HG03103 (cell line): ENCODE measurements around the gene HYLS1.

Experiments
- ATAC-seq: cut with Tn5 transposase; IDR thresholded peaks from one replicate; pipeline ENCODE4 v1.9.1; 2021; ENCODE audit warnings: low read depth; ENCODE audit not compliant: unreplicated experiment

HYLS1 gene

DNA sequence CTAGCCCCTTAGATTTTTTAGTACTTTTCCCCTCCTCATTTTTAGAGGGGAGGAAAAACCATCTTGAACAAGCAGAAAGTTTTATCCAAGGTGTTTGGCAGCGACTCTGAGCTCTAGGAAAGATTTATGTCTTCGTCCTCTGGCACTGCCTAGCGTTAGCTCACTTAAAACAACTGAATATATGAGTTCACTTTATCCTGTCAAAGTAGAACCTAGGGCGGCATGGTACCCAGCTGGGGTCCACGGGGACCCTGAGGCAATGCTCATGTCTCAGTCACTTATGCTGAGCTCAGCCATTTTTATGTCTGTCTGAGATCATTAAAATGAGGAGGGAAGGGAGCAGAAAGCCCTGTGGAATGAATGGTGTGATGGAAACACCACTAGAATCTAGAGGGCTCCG, 44.2 kb downstream of the HYLS1 start:
- ATAC-seq: no peak

DNA sequence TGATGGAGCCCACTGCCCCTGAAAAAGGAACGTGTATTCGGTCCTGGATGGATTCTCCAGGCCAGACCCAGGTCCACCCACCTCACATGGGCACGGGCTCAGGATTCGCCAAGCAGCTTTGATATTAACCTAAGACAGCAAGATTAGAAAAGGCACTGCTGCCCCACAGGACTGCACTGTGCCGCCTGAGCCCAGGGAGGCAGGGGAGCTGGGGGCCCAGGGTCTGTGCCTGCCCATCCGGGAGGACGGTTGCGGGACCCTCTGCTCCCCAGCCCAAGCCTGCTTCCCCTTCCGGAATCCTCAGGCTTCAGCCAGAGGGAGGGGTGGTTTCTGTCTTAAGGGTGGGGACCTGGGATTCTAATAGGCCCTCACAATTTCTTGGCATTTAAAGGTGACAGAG, 44.8 kb downstream of the HYLS1 start:
- no peak for ATAC-seq

DNA sequence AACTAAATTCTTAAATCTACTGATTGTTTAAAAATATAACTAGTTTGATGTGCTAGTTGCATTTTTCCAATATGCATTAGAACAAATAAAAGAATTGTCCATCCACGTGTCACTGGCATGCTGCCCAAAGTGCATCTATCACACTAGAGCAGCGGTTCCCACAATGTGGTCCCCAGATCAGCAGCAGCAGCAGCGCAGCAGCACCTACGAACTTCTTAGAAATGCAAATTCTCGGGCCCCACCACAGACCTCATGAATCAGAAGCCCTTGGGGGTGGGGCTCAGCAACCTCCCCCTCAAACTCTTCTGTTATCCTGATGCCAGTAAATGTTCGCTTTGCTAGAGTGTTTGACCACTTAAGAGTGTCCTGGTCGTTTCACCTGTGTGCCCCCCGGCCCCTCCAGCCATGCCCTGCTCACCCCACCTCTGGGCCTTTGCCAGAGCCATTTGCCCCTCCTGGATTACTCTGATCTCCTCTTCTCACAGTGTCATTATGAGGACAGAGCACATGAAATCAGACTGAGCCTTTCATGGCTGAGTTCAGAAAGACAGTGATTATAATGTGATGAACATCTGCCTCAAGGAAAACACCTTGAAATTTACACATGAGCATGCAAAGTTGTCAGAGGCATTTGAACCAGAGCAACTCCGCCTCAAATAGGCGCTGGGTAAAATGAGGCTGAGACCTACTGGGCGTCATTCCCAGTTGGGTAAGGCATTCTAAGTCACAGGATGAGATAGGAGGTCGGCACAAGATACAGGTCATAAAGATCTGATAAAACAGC, 45.8 kb downstream of the HYLS1 start:
- ATAC-seq: no peak

DNA sequence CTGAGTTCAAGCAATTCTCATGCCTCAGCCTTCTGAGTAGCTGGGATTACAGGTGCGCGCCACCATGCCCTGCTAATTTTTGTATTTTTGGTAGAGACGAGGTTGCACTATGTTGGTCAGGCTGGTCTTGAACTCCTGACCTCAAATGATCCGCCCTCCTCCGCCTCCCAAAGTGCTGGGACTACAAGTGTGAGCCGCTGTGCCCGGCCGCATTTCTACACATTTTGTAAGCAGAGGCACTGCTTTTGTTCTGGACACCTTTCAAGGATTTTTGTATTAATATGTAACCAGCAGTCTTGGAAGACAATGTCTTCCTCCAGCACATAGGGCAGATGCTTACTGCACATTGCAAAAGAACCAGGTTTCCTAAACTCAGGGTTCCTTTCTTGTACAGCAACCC, 47.0 kb downstream of the HYLS1 start:
- ATAC-seq: no peak

DNA sequence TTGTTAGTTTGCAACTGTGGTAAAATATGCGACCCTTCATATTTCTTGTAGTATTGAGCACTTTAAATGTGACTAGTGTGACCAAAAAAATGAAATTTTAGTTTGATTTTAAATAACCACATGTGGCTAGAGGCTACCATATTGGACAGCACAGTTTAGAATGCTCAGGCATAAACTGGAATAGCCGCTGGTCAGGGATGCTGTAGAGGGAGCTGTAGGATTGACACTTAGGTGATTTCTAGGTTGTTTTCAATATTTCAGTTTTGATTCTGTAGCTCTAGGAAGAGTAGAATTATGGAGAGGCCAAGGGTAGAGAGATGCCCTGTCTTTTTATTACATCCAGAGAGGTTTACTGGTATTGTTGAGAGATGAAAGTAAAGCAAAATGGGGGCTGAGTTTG, 47.6 kb downstream of the HYLS1 start:
- ATAC-seq: no peak

DNA sequence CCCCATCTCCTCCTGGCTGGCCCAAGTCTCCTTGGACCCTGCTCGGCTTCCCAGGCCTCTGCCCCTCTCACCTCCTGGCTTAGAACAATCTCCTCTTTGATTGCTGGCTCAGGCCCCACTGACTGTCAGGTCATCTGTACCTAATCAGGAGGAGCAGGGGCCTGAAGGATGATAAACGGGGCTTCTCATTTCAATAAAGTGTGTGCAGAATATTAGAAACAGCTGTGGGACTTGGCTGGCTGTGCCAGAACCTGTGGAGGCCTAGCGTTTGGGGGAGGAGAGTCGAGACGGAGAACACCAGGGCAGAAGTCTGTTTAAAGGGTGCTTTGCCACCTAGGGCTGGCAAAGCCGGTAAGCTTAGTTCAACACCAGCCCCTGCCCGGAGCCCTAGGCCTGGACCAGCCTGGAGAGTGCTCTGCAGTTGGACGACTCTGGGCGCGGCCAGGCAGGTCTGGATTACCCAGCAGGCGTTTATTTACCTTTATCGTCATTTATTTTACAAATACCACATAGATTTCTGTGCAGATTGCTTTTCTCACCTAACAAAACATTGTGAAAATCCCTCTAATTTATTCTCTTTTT, 48.2 kb downstream of the HYLS1 start:
- ATAC-seq: no peak

DNA sequence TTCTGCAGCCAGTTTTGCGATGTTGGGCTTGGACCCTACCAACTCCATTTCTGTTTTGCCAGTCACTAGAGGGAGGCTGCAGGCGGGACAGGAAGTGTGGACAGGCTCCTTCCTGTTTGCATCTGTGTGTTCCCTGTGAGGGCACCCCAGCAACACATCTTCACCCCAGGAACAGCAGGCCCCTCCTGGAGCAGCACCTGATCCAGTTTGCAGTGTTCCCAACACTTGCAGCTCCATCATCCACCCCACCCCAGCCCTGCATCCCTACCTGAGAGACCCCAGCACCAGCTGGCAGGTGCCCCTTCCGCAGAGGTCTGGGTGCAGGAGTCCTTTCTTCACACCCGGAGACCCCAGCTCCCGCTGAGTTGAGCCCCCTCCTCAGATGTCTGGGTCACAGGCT, 51.0 kb downstream of the HYLS1 start:
- no peak for ATAC-seq

DNA sequence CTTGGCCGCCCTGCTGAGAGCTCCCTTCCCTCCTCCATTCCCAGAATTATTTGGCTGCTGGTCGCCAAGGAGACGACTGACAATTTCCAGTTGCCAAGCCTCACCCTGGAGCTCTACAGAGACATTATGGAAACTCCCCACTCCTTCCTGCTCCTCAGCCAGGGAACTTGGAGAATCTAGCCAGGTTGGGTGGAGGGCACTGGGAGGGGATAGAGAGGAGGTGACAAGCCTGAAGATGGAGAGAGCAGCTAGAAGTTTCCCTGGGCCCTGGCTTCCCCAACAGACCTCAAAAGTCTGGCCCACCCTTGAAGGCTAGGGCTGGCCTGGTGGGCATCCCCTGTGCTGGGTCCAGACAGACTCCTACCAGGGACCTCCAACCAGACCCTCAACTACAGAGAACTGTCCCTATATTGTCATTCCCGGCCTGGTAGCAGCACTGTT, 51.6 kb downstream of the HYLS1 start:
- no peak for ATAC-seq

DNA sequence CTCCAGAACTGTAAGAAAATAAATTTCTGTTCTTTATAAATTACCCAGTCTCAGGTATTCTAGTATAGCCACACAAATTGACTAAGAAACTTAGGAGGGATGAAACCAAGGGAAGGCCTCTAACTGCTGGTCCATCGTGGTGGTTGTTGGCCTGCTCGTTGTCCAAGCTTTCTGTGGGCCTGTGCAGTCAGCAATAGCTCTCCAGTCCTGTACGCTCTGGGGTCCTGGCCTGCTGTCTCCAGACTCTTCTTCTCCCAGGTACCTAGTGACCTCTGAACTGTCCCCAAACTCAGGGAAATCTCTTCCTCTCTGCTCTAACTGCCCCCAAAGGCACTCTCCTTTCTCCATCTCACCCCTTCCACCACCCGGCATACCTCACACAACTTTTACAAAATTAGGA, 52.7 kb downstream of the HYLS1 start:
- ATAC-seq: no peak

DNA sequence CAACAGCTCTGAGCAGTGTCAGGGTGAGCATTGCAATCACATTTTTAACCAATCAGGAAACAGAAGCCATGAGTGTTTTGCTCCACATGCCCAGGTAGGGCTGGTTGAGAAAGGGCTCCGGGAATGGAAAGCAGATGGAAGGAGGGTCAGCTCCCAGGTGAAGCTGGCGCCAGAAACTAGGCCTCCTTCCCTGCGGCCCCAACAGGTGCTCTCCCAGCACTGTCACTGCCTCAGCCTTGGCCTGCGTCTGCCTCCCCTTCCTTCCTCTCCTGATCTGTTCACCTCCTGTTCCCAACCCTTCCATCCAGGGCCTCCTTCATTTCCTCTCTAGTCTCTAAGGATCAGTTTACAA, 53.8 kb downstream of the HYLS1 start:
- no peak for ATAC-seq

DNA sequence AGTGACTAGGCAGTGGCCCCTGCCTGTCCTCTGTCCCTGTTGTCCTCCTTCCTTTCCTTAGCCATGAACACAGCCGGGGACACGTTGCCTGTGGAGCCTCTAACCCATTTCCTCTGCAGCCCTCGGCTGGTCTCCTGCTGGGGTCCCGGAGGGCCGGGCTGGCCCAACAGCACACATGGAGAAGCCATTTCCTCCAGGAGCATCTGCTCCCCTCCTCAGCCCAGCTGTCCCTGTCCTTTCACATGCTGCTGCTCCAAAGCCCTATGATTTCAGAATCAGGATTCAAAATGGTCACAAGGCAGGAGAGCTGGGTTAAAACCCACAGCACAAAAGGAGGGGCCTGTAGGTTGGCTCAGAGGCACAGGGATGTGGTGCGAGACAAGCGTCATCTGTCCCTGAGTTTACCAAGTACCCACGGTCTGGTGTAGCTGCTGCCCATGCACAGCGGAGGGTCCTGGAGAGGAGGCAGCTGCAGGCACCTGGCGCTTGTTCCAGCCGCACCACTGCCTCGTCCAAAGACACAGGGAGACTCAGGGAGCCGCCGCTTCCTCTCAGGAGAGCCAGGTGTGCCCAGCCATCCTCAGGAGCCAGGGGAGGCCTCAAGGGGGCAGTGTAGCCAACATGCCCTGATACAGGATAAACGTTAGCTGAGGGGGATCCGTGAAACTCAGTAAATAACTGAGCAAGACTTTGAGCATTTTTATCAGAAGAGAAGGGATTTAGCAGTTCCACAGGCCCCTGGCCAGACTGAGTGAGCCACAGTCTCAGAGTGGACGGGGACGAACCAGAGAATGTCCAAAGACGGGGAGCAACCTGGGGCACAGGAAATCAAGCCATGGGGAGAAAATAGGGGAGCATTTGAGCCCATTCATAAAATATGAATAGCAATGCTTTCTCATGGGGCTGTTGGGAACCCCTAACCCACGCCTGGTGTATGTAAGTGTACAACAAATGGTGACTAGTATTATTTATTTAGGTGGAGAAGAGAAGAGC, 54.4 kb downstream of the HYLS1 start:
- ATAC-seq: no peak

DNA sequence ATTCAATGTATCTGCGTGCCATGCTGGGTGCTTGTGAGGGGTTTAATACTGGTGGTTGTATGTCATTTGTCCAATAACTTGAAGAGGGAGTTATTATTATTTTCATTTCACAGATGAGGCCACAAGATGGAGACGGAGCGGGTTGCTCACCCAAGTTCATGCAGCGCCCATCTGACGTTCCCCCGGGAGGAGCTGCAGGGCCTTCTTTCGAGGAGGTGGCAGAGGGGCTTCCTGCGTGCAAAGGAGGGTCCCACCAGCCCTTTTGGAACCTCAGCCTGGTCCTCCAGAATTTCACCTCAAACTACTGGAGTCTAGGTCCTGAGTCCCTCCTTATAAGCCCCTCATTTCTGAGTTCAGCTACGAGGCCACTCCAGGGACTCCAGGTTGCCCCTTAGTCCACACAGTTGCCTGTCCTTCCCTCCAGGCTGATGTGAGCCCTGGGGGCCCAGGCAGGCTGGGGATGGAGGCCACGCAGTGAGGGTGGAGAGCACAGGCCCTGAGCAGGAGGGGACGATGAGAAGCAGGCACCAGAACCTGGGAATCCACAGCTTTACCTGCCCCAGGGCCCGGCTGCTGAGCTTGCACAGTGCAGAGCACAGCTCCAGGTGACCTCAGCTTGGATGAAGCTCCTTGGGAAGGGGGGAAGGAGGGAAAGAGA, 55.4 kb downstream of the HYLS1 start:
- ATAC-seq: no peak

DNA sequence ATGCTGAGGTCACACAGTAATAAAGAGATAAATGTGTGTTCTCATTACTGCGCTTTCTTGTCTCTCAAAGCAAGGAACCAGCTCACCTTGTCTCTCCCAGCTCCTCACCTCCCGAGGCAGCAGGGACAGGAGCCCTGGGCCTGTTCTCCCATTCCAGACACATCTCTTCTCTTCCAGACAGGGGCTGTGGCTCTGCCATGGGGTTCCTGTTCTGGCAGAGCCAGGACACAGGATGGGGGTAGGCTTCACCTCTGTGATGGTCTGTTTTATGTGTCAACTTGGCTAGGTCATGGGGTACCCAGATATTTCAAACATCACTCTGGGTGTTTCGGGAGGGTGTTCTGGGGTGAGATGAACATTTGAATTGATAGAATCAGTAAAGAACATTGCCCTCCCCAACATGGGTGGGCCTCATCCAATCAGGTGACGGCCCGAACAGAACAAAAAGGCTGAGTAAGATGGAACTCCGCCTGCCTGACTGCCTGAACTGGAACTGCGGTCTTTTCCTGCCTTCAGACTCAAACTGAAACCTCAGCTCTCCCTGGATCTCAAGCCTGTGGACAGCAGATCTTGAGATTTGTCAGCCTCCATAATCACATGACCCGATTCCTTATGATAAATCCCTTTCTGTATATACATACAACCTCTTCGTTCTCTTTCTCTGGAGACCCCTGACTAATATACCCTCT, 56.3 kb downstream of the HYLS1 start:
- ATAC-seq: no peak

DNA sequence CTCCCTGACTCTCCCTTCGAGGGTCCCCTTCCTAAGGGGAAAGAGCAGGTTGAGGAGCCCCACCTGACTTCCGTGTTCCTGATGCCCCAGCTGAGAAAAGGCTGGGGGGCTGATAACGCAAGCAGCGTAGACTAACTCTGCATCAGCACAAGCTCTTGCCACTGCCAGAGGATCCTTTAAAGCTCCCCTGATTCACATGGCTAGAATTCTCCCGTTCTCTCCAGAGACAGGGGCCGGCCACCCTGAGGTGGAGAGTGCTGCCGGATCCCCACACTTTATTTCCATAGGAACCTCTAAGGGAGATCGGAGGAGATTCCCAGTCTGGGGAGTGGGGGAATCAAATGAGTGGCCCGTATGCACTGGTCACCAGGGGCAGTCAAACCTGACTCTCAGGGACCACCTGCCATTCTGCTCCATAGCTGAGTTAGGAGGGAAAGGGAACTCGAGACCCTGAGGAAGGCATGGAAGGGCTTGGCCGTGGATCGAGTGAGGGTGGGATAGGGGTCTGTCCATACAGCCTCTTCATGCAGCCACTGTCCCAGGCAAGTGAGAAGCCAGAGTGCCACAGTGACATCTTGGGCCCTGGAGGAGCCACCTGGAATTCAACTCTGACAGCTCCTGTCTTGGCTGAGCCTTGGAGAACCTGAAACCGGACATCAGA, 57.0 kb downstream of the HYLS1 start:
- ATAC-seq: no peak

DNA sequence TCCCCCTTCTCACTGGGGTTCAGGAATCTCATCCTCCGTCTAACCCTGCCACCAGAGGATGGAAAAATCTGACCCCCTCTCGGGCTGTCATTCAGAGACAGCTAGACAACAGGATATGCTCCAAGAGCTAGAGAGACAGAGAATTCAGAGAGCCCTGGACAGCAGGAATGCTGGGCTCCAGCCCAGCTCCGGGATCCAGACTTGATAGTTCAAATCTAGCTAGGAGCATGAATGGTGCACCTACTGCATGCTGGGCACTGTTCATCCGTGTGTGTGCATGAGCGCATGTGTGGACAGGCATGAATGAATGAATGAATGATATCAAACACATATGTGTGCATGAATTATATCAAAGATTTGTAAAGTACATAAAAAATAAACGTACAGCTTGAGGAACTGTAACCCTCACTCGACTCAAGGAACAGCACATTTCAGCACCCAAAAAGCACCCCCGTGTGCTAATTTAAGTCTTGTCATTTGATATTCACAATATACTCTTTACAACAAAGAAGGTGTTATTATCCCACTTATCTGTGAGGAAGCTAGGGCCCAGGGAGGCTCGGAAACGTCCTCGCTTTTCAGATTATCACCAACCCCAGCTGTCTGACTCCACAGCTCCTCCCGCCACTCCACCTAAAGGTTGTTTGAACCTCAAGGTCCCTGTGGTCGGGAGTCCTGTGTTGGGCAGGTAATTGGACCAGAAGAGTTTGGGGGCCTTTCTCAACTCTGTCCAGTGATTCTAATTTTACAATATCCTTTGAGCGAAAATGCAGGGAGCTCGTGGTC, 57.7 kb downstream of the HYLS1 start:
- ATAC-seq: no peak

DNA sequence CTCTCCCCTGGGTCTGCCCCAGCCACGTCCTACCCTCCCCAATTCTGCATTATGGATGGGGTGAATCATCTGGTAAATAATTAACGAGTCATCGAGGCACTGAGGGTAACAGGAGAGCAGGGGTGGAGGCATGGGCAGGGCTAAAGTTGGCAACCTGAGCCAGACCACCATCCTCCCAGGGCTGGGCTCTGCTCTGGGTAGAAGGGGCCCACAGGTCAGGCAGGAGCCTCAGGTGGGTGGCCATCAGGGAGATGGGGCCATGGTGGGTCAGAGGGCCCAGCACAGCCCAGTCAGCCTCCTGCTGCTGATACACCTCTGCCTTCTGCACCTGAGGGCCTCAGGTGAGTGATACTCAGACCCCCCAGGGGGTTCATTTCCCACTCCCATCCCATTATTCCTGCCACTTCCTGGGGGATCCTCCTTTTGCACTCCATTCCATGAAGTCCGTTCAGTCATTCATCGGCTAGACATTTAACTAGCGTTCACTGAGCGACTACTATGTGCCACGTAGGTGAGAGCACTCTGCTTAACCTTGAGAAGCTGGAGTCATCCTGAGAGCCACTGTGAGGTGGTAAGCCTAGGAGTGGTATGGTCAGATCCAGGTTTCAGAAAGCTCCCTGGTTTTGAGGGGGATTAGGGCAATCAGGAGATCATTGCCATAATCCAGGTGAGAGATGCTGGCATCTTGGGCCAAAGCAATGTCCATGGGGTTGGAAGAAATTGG, 58.5 kb downstream of the HYLS1 start, which contains the start of gene VSIG10L2:
Gene VSIG10L2 (plus strand): TSS at position 248 of the 724 bp plus-strand sequence. CDS start 12 bp downstream, at position 260.
- ATAC-seq: no peak

DNA sequence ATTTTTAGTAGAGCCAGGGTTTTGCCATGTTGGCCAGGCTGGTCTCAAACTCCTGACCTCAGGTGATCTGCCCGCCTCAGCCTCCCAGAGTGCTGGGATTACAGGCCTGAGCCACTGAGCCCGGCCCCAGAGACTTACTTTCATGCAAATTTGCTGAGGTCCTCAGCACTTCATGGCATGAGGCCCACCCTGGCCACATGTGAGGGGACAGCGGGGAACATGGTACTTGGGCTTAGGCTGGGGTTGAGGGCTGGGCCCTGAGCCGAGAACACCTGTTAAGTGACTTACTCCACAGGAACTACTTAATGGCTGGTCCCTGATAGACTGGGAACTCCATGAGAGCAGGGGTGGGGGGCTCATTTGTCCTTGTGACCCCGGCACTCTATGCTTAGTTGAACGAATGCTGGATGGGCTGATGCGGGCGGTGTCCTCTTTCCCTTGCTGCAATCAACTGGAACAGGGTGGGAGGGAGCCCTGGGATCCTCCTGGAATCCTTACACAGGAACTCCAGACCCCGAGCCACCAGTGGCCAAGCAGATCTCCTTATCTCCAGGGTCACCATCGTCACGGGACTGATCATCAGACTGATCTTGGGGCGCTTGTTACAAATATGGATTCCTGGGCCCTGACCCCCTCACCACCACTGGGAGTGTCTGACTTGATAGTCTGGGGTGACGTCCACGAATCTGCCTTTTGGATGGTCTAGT, 59.4 kb downstream of the HYLS1 start:
- no peak for ATAC-seq
